Measurements from ENCODE around the gene ITGB5.
A peak's percentile ranks its signal among the peaks of the same experiment; 100 is the strongest.

The ITGB5 gene

DNA sequence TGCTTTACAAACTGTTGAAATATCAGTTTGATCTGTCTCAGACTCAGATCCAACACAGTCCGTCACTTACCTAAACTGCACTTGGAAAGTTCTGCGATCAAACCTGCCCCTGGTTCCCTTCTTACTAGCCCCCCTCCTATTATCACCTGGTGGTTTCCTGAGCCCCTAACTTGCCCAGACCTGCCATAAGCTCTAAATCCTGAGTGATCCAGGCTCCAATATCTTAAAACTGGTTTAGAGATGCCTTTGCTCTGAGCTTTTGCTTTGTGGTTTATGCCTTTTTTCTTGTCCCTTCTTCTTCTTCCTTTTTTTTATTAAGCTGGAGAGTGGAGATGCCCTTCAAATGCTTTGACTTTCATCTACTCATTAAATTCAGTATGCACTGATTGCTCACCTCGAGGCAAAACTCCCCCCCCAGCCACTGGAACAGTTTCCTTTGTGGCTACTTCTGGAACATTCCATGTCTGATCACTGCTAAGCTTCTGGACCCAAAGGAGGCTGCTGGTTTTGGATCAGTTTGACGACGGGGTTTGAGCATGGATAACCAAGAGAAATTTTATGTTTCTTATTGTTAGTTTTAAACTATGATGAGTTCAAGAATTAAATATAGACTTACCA, 3.5 kb upstream of the ITGB5 start:
- DNase-seq, result no peak

DNA sequence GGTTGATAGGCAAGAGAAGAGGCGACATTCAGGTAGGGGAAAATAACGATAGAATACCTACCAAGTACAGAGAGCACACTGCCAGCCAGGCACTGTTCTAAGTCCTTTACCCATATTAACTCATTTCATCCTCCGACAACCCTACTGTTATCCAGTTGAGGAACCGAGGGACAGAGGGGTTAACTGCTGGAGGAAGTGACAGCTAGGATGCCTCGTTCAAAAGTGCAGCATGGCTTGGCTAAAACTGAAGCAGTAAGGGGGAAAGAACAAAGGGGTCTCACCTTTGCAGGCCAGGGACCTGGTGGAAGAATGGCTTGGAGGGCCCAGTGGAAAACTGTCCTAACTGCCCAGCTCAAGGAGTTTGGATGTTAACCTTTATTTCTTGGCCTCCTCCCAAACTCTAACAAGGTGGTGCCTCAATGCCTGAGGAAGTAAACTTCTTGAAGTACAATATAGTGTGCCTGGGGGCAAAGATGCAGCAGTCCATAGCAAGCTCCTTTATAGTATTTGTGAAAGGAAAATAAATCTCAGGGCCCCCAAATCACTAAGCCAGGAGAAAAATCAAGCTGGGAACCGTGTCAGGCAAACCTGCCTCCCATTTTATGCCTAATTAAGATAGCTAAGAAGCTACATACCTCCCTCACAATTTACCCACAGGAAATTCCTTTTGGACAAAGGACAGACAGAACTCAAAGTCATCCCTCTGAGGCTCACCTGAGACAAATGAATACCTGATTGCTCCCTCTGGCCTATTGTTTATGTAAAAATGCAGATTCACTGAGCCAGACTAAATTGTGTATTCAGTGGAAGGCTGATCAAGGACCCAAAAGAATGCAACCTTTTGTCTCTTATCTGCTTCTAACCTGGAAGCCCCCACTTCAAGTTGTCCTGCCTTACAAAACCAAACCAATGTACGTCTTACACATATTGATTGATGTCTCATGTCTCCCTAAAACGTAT, 1.6 kb upstream of the ITGB5 start:
- DNase-seq, result no peak

DNA sequence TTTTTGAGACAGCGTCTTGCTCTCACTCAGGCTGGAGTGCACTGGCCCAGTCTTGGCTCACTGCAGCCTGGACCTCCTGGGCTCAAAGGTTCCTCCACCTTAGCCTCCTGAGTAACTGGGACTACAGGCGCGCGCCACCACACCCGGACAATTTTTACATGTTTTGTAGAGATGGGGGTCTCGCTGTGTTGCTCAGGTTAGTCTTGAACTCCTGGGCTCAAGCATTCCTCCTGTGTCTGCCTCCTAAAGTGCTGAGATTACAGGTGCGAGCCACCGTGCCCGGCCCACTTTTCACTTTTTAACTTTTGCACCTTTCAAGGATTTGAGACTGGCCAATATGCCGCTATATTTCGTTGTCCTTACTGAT, 750 bp upstream of the ITGB5 start:
- no peak for DNase-seq

DNA sequence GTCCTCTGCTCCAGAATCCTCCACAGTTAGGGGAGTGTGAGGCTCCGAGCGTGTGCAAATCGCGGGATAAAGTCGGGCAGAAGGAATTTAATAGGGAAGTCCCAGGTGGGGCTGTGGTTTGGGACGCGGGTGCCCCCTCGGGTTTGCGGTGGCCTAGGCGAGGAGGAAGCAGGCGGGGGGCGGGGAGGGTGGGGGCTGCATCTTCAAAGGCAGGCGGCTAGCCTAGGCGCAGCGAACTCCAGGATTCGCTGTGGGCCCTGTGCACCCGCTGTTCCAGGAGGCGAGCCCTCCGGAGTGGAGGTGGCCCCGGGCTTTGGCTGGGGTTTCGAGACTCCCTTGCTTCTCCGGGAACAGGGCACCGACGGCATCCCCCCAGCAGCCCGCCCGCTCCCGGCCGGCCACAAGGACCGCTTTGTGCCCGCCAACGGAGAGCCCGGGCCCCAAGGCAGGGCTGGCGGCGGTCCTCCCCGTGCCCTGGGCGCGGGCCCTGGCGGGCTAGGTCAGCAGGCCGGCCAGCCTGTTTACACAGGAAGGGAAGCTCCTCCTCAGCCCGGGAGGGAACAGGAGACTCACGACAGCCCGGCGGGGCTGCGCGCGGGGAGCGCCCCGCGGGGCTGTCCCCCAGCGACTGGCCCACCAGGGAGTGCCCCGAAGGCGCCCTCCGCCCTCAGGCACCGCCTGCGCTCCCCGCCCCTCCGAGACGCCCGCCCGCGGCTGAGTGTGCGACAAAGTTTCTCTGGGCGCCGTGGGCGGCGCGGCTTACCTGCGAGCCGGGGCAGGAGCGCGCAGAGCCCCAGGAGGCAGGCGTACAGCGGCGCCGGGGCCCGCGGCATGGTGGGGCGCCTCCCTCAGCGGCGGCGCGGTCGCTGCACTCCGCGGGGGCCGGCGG, 753 bp downstream of the ITGB5 start:
- peak in 1 of 5 experiments; percentile 11 for DNase-seq

DNA sequence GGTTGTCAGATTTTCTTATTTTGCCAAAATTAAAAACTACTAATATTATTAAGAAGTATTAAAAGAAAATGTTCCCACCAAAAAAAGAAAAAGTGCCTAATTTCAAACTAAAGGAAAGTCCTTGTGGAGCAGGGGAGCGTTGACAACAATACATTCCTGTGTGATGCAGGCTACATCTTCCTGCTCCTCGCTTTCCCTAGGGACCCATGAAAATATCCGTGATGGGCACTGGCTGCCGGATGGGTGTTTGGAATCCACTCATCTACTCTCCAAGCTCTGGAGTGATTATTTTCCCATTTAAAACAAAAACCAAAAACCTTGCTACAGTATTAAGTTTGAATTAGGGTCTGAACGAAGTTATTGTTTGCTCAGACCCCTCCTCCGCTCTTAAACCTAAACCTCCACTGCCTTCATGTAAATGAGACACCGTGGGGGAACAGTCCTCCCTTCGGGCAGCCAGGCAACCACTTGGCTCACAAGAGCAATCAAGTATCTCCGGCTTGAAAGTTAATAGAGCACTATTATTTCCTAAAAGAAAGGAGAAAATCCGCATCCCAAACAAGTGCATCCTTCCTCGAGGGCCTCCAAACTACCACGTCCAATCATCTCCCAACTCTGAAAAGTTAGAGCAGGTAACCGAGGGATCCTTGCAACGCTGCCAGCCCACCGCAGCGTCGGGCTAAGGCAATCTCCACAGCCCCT, 1.5 kb downstream of the ITGB5 start:
- no peak for DNase-seq

DNA sequence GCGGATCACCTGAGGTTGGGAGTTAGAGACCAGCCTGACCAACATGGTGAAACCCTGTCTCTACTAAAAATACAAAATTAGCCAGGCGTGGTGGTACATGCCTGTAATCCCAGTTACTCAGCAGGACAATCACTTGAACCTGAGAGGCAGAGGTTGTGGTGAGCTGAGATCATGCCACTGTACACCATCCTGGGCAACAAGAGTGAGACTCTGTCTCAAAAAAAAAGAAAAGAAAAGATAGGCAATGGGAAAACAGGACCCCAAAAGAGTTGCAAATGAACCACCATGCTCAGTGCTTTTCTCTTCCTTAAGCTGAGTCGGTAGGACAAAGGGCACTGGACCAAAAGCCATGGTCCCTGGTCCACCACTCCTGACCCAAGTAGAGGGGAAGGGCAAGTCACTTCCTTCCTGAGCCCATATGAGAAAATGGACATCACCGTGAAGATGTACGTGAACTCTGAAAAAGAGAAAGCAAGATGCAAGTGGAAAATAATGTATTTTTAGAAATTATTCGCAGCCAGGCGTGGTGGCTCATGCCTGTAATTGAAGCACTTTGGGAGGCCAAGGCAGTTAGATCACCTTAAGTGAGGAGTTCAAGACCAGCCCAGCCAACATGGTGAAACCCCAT, 2.6 kb downstream of the ITGB5 start:
- DNase-seq, result no peak

DNA sequence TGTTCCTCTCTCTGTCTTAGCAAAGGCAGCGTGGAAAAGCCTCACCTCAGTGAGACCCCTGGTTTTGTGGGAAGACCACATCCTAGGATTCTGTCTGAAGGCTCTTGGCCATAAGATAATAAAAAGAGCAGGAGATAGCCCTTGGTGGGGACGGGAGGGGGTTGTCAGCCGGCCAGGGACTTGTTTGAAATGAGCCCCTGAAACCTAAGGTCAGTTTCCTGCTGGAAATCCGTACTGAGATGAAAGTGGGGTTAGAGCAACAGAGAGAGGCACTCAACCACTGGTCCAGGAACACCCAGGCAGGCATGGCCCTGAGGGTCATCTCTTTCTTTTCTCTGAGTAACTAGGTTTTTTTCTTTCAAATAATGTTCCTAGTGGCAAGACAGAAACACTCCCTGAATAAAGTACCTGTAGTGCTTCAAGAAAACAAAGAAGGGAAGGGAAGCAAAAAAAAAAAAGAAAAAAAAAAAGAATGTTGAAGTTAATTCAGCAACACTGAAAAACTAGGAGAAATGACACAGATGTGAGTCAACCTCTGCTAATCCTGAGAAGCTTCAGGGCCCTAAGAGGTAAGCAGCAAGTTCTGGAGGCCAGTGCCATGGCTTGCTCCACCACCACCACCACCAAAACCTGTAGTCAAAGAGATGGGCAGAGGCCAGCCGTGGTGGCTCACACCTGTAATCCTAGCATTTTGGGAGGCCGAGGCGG, 3.2 kb downstream of the ITGB5 start:
- DNase-seq, result no peak

DNA sequence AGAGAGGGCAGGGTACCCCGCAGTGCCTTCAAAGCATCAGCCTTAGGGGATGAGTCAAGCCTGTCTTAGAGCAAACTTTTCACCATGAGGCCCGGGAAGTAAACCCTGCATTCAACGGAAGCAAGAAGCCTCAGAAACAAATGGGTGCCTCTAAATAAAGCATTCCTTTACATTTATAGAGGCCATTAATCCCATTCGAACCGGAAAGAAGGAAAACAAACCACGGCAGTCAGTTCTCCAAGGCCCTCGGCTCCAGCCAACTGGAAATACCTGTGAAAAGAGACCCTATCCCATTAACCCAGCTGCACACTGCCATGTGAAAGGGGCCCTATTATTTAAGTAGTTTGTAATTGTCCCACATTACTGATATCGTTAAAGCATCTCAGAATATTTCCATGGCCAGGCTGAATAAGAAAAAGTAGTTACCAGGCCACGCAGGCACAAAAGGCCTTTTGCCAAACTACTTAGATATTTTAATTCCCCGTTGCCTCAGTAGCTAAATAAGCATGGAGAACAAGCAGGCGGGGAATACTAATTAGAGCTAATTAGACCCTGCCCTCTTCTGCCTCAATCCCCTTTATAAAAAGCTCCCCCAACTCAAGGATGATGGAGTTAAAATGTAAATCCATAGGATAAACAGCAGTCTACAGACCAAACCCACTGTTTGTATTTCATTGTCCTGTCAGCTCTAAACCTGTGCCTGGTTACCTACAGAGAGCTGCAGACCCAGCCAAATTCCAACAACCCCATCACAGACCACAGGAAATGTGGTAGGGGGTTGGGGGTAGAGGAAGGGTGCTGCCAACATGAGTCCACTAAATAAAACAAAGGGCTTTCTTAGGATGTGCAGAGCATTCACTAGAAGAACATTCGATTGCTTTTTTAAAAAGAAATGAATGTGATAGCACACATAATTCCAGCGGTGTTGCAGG, 4.1 kb downstream of the ITGB5 start:
- no peak for DNase-seq

DNA sequence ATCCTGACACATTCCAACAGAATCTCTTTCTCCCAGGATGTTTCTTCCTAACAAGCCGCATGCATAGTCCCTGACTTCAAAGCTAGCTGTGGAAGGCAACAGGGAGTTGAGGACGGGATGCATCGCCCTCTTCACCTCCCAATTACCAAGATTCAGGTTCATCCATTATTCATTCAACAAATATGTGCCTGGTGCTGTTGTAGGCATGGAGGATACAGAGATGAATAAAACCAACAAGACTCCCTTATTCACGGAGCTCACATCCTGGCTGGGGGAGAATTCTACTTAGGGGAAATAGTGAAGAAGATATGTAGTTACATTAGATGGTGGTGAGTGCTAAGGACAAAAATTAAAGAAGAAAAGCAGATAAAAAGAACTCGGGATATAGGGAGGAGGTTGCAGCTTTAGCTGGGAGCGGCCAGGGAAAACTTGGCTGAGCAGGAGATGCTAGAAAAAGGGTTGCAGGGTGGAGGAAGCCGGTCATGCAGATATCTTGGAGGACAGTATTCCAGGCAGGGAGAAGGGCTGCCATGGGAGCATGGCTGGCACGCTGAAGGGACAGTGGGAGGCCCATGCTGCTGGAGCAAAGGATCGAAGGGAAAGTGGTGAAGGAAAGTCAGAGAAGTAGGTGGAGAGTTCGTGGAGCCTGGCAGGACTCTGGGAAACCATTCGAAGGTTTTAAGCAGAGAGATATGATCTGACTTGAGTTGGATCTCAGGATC, 5.0 kb downstream of the ITGB5 start:
- no peak for DNase-seq

DNA sequence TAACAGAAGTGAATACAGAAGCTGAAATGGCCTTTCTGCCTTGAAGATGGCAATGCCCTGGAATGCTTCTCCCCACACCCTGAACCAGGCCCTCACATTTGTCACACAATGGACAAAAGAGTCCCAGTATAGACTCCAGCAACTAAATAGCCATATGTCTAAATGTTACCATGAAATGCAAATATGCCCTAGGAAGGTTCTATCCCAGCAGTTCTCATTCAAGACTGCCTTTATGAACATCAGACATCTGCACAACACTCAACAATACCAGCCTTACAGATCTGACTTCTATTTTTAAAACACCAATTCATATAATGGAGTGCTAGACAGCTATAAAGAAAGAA, 7.9 kb downstream of the ITGB5 start:
- no peak for DNase-seq

DNA sequence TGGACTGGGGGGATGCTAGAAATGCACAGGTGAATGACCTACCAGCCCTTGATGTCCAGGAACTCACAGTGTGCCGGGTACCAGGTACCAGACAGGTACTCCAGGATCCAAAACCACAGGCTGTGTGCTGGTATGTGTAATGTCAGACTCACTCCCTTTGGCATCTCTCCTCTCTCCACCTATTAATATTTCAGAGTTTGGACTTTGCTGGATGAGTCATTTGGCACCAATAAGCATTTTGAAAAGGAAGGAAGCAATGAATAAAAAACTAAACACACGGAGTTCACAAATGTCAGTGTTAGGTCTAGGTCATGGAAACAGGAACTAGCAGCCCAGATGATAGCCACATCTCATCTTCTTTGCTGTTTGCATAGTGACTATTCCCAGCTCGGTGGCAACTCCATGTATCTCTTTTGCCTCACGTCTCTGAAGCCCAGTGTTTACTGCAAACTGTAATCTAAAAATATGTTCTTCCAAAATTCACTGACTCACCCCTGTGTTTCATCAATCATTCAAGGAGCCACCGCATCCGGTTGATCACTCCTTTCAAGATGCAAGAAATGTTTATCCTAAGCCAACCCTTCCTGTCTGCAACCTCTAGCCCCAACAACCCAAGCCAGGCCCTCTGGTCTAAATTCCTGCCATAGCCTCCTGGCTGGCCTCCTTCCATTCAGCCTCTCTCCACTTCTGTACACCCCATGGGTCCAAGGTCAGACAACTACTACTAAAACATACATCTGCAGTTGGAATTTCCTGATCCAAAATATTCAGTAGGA, 8.4 kb downstream of the ITGB5 start:
- DNase-seq, result peak in 1 of 5 experiments; percentile 38

DNA sequence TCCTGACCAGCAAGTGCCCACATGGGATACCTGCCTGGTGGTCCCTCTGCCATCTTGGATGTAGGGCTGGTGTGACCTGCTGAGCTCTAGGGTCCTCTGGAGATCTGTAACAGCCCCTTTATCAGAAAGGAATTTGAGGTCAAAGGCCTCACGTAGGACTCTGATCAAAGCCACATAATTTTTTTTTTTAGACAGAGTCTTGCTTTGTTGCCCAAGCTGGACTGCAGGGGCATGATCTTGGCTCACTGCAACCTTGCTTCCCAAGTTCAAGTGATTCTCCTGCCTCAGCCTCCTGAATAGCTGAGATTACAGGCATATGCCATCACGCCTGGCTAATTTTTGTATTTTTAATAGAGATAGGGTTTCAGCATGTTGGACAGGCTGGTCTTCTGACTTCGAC, 9.5 kb downstream of the ITGB5 start:
- no peak for DNase-seq

DNA sequence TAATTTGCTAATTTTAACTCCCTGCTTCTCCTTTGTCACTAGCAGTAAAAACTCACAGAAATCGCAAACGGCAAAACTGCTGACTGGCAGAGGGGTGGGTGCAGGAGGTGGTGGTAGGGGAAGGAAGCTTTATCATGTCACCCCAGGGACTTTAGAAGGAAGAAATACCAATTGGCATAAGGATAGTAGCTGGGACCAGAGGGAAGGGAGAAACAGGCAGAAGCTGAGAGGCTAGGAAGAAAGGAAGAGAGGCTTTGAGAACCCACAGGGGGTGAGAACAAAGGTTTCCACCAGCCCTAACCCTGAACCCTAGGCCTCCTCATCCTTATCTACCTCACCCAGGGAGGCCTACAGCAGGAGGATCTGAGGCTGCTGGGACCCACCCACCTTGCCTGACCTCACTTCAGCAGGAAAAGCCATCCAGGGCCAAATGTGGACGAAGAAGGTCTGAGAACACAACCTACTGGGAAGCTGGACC, 10.7 kb downstream of the ITGB5 start:
- DNase-seq, result no peak

DNA sequence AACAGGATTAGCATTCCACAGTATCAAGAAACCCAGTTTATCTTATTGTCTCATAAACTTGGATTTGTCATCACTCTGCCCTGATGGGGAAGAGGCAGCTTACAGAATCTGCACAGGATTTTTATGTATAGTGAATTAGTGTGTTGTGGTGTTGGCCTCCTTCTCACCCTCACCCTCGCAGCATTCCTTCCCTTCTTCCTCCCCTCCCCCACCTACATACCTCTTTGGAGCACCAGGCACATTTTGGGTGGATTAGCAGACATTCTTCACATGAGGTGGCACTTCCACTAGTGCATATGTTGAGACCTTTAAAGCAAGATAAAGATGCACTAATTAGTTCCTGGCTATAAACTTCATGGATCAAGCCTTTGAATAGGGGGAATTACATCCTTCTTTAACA, 13.9 kb downstream of the ITGB5 start:
- DNase-seq, result no peak

DNA sequence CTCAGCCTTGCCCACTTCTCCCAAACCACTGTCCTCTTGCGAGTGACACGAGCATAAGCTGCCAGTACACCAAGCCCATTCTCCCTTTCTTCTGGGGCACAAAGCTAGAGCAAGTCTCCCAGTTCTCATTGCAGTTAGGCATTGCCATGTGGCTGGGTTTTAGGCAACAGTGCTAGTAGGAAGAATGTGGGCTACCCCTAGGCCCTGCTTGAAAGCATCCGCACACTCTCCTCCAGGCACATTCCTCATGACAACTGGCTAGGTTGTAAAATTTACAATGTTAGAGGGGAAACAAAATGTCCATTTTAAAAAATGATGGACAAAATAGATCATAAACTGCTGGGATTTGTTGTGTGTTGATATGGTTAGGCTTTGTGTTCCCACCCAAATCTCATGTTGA, 19.7 kb downstream of the ITGB5 start:
- DNase-seq, result no peak

DNA sequence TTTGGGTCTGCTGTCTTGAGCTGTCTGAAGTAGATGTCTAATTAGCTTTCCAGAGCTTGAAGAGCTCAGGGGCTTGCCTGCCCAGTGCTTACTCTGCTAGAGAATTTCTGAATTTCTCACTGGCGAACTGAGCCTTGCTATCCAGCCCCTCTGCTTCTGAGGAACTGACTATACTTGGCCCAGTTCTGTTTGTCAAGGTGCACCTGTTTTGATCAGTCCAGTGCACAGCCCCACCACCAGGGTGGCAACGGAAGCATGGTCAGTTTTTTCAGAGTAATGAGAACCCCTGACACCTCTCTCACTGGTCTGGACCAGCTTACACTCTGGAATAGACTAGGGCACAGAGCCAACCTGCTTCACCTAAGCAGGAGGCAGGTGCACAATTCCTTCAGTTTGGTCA, 25.2 kb downstream of the ITGB5 start:
- DNase-seq, result no peak

DNA sequence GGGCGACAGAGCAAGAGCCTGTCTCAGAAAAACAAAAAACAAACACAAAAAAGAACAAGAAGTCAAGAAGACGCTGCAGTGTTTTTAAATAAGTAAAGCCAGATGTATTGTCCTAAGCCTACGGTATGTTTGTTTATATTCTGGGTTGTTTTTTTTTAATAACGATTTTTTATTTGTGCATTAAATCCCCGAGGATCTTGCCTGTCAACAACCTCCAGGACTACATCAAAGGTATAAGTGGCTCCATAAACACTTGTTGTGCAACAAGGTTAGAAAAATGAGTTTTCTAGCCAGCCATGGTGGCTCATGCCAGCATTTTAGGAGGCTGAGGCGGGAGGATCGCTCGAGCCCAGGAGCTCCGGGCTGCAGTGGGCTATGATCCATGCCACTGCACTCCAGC, 26.1 kb downstream of the ITGB5 start:
- DNase-seq, result no peak

DNA sequence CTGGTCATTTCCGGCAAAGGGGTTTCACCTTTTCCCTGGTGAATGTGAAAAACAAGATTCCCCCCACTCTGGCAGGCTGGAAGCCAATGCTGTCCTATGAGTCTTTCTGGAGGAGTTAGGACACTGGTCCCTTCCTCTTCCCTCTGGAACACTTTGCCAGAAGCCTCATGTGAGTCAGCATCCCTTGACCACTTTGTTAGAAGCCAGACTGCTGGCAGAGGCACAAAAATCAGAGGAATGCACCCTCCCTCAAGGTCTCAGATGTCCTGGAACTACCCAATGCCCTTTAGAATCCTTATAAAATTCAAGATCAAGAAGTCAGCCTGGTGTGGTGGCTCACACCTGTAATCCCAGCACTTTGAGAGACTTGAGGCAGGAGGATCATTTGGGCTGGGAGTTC, 26.6 kb downstream of the ITGB5 start:
- no peak for DNase-seq

DNA sequence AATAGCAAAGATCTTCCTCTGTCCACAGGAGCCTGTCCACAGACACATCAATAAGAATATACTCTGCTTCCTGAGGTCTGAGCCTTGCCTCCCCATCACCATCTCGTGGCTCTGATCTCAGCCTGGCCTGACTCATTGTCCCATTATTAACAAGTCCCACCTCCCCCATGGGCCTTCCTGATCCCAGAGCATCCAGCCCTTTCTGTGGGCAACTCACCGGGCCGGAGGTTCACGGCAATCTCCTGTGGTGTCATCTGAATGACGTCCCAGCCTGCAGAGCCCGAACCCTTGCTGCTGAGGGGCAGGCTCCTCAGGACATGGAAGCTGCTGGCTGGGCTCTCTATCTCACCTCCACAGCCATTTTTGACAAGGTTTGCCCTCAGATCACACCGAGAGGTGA, 28.1 kb downstream of the ITGB5 start:
- no peak for DNase-seq

Data from T-helper 2 cell (primary cell).